SK-N-SH (cell line): ENCODE data around the gene MCF2L2. TPM values are rescaled to one million over a fixed set of nuclear protein-coding genes. Genes with fewer than 3 reads are reported as not detected.
A peak's percentile ranks its signal among the peaks of the same experiment; 100 is the strongest.

Experiments
- CTCF ChIA-PET: fragments of 300-600, 350-600 bp; formaldehyde crosslinking; extraction: SDS; loops from one replicate; lab custom pipeline; 2021; lab: Yijun Ruan, JAX
- POLR2A ChIA-PET: fragments of 350-600 bp; sonication (Branson Sonifier 250); formaldehyde crosslinking; extraction: SDS; loops from one replicate; lab custom pipeline; 2020; ENCODE audit warnings: antibody characterized with exemption, inconsistent platforms; lab: Yijun Ruan, JAX
- DNase-seq: peaks from one replicate; pipeline ENCODE4 v3.0.0; 2012
- H2AFZ ChIP-seq: fragments of 200-600 bp; sonication (generic); 2 replicates; pipeline ENCODE4 v1.8.1; 2016; ENCODE audit warnings: antibody characterized with exemption, mild to moderate bottlenecking, low read depth
- H3F3A ChIP-seq: fragments of 200-600 bp; sonication (generic); replicated peaks from 2 replicates; pipeline ENCODE3; 2016; ENCODE audit warnings: antibody characterized with exemption, mild to moderate bottlenecking; ENCODE audit not compliant: insufficient read depth
- H3K27ac ChIP-seq, 2 experiments: fragments of 200-500 bp in 1 of 2; fragments of 200-600 bp in 1 of 2; sonication (Bioruptor generic) in 1 of 2; sonication (generic), shearing (Covaris generic) in 1 of 2; 2 replicates each; pipeline versions ENCODE4 v1.5.1 to v1.6.1; 2014 to 2016; ENCODE audit warnings: low read depth in 2 of 2, inconsistent platforms in 1 of 2, low read length in 1 of 2, mild to moderate bottlenecking in 1 of 2, mixed read lengths in 1 of 2
- H3K27me3 ChIP-seq: fragments of 200-600 bp; sonication (generic), shearing (Covaris generic); 2 replicates; pipeline ENCODE4 v1.6.1; 2016; ENCODE audit warnings: mixed run types; ENCODE audit not compliant: insufficient read depth
- H3K36me3 ChIP-seq, 2 experiments: fragments of 200-500 bp in 1 of 2; fragments of 200-600 bp in 1 of 2; sonication (Bioruptor generic) in 1 of 2; sonication (generic) in 1 of 2; replicated peaks in 1 of 2; 2 replicates each; pipeline versions ENCODE3 to v1.5.1; 2014 to 2016; ENCODE audit warnings: low read length in 1 of 2, mild to moderate bottlenecking in 1 of 2; ENCODE audit not compliant: insufficient read depth in 2 of 2, control insufficient read depth in 1 of 2
- H3K4me1 ChIP-seq, 2 experiments: fragments of 200-500 bp in 1 of 2; fragments of 200-600 bp in 1 of 2; sonication (Bioruptor generic) in 1 of 2; sonication (generic), shearing (Covaris generic) in 1 of 2; 2 replicates each; pipeline versions ENCODE4 v1.5.1 to v1.6.1; 2014 to 2016; ENCODE audit warnings: low read depth in 1 of 2, low read length in 1 of 2, mixed run types in 1 of 2; ENCODE audit not compliant: insufficient read depth in 2 of 2, control insufficient read depth in 1 of 2
- H3K4me2 ChIP-seq: fragments of 200-600 bp; sonication (generic), shearing (Covaris generic); 2 replicates; pipeline ENCODE4 v1.6.1; 2017; ENCODE audit warnings: mixed run types
- H3K4me3 ChIP-seq, 2 experiments: fragments of 200-500 bp in 1 of 2; fragments of 200-600 bp in 1 of 2; sonication (Bioruptor generic) in 1 of 2; sonication (generic), shearing (Covaris generic) in 1 of 2; 2 replicates each; pipeline versions ENCODE4 v1.5.1 to v1.8.1; 2014 to 2016; ENCODE audit warnings: low read depth in 2 of 2, inconsistent platforms in 1 of 2, low read length in 1 of 2, mild to moderate bottlenecking in 1 of 2, mixed read lengths in 1 of 2, moderate library complexity in 1 of 2
- H3K79me2 ChIP-seq: fragments of 200-600 bp; sonication (generic); 2 replicates; pipeline ENCODE4 v1.8.1; 2017; ENCODE audit warnings: mild to moderate bottlenecking; ENCODE audit not compliant: insufficient read depth
- H3K9ac ChIP-seq: fragments of 200-600 bp; sonication (generic); 2 replicates; pipeline ENCODE4 v1.6.1; 2017; ENCODE audit warnings: mixed run types
- H3K9me2 ChIP-seq: fragments of 200-600 bp; sonication (generic); 2 replicates; pipeline ENCODE4 v1.6.1; 2017; ENCODE audit warnings: mixed run types
- H3K9me3 ChIP-seq: fragments of 200-600 bp; sonication (generic); 2 replicates; pipeline ENCODE4 v1.6.1; 2017; ENCODE audit warnings: mixed run types, mild to moderate bottlenecking, moderate library complexity
- H4K20me1 ChIP-seq: fragments of 200-600 bp; sonication (generic); 2 replicates; pipeline ENCODE4 v1.6.1; 2017; ENCODE audit warnings: mild to moderate bottlenecking, mixed run types; ENCODE audit not compliant: insufficient read depth
- CHD2 ChIP-seq: fragments of 150-350 bp; IDR thresholded peaks from 2 replicates; pipeline ENCODE4 v1.6.1; 2018; ENCODE audit warnings: low read length; ENCODE audit not compliant: partially characterized antibody
- FOSL2 ChIP-seq: IDR thresholded peaks from 2 replicates; pipeline ENCODE4 v1.4.0; 2012; ENCODE audit warnings: low read depth, mild to moderate bottlenecking, moderate library complexity, borderline replicate concordance
- GATA2 ChIP-seq: sonication (generic); formaldehyde crosslinking; IDR thresholded peaks from 2 replicates; pipeline ENCODE4 v1.5.0; 2020; ENCODE audit warnings: mild to moderate bottlenecking, missing genetic modification reagents
- IRF3 ChIP-seq: fragments of 150-350 bp; IDR thresholded peaks from 2 replicates; pipeline ENCODE4 v1.6.1; 2016; ENCODE audit warnings: mild to moderate bottlenecking, low read depth, low read length
- MEF2A ChIP-seq: IDR thresholded peaks from 2 replicates; pipeline ENCODE4 v1.4.0; 2012; ENCODE audit warnings: low read depth, borderline replicate concordance
- NFIC ChIP-seq: IDR thresholded peaks from 2 replicates; pipeline ENCODE4 v1.4.0; 2012; ENCODE audit warnings: borderline replicate concordance
- NRF1 ChIP-seq: IDR thresholded peaks from 2 replicates; pipeline ENCODE4 v1.6.1; 2012; ENCODE audit warnings: low read depth, mild to moderate bottlenecking, low read length
- RXRA ChIP-seq: IDR thresholded peaks from 2 replicates; pipeline ENCODE4 v1.4.0; 2012; ENCODE audit warnings: low read depth, mild to moderate bottlenecking, borderline replicate concordance
- SIN3A ChIP-seq: IDR thresholded peaks from 2 replicates; pipeline ENCODE4 v1.6.1; 2012; ENCODE audit warnings: low read depth, mild to moderate bottlenecking, low read length, moderate library complexity, borderline replicate concordance
- TAF1 ChIP-seq: IDR thresholded peaks from 2 replicates; pipeline ENCODE4 v1.6.1; 2012; ENCODE audit warnings: low read depth, mild to moderate bottlenecking, low read length, moderate library complexity, borderline replicate concordance
- WGBS: methylation state at CpG from one replicate; pipeline ENCODE4 v1.1.6; 2017; ENCODE audit warnings: low lambda C conversion rate; 5-methylcytosine and 5-hydroxymethylcytosine counted together
- polyA plus RNA-seq, 3 experiments: library from polyadenylated mRNA; depleted of rRNA; stranded (reverse); fragments of >200 nt; gene quantifications; 2 replicates each; pipeline ENCODE4 v1.2.3, GENCODE V29; 2012
- TF ChIP-seq, protein P1 (sequence below): IDR thresholded peaks from 2 replicates; pipeline ENCODE4 v1.4.0; 2012; ENCODE audit warnings: low read depth

The MCF2L2 gene
- polyA plus RNA-seq, 1 of the 3 experiments (the other 2 are of a cell fraction) = 0.56 TPM

DNA sequence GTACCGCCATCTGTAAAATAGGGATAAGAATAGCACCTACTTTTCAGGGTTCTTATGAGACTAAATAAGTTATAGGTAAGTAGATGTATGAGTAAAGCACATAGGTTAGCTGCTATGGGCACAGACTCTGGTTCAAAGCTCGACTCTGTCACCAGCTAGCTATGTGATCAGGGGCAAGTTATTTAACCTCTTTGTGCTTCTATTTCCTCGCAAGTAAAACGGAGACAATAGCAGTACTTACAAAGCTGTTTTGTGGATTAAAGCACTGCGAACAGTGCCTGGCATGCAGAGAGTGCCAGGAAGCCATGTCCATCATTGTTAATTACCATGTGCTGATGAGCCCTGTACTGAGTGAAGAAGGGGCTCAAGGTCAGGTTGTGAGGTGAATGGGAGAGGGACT is 267.8 kb downstream of the MCF2L2 start:
- WGBS = 94% methylated on average over 5 of the region's 5 CpGs
- Histone ChIP-seq H3K9me2 (no peaks in the 10 kb centered on the region), H3F3A (no peaks in the 10 kb centered on the region), H3K79me2 (no peaks in the 10 kb centered on the region), H4K20me1 (no peaks in the 10 kb centered on the region), H3K4me1 (peaks cover 0 to 3% of the 10 kb centered on the region in 2 experiments; a peak in 1 of 4 replicates), H3K4me2 (no peak overlapping the region), H3K27me3 (no peaks in the 10 kb centered on the region), H3K36me3 (no peaks in the 10 kb centered on the region), H3K4me3 (no peak overlapping the region), H3K9ac (no peak overlapping the region), H3K27ac (no peak overlapping the region), H2AFZ (no peak overlapping the region), H3K9me3 (no peaks in the 10 kb centered on the region)
- ChIA-PET CTCF (no interaction called here), POLR2A (no interaction called here)
- TF ChIP-seq, protein P1, sequence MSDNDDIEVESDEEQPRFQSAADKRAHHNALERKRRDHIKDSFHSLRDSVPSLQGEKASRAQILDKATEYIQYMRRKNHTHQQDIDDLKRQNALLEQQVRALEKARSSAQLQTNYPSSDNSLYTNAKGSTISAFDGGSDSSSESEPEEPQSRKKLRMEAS = no peak
- TF ChIP-seq MEF2A = no peak
- TF ChIP-seq GATA2 (CRISPR knock-in tag) = no peak
- DNase-seq = no peak

DNA sequence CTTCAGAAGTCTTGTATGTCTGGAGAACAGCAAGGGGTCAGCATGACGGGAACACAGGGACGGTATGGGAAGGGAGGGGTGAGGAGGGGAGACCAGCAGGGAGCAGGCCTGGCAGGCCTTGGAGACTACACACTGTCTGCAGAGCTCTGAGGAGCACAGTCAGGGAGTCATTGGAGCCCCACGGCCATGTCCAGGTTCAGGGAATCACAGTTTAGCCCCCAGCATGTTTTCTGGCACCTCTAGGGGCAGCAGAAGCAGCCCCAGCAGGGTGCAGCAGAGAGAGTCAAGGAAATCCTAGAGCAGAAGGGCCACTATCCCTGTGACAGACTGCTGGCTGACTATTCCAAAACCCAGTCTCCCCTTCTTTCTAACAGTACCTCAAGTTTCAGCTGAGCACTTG is 269.1 kb downstream of the MCF2L2 start:
- no peak overlapping the region for H2AFZ ChIP-seq
- no peaks in the 10 kb centered on the region for H4K20me1 ChIP-seq
- no peaks in the 10 kb centered on the region for H3K9me3 ChIP-seq
- CTCF ChIA-PET = no interaction called here
- no peak overlapping the region for H3K4me2 ChIP-seq
- POLR2A ChIA-PET = no interaction called here
- H3F3A ChIP-seq = no peaks in the 10 kb centered on the region
- no peaks in the 10 kb centered on the region for H3K9me2 ChIP-seq
- H3K9ac ChIP-seq = no peak overlapping the region
- 72% methylated on average over 3 of the region's 3 CpGs for WGBS
- H3K27ac ChIP-seq = no peak overlapping the region
- TF ChIP-seq RXRA (no peak), NFIC (no peak), CHD2 (no peak), SIN3A (no peak), NRF1 (no peak), TAF1 (no peak), IRF3 (no peak)
- H3K4me1 ChIP-seq = peaks cover 0 to 3% of the 10 kb centered on the region in 2 experiments; a peak in 1 of 4 replicates
- H3K27me3 ChIP-seq = no peaks in the 10 kb centered on the region
- H3K36me3 ChIP-seq = no peaks in the 10 kb centered on the region
- no peak overlapping the region for H3K4me3 ChIP-seq
- no peaks in the 10 kb centered on the region for H3K79me2 ChIP-seq
- no peak for DNase-seq

DNA sequence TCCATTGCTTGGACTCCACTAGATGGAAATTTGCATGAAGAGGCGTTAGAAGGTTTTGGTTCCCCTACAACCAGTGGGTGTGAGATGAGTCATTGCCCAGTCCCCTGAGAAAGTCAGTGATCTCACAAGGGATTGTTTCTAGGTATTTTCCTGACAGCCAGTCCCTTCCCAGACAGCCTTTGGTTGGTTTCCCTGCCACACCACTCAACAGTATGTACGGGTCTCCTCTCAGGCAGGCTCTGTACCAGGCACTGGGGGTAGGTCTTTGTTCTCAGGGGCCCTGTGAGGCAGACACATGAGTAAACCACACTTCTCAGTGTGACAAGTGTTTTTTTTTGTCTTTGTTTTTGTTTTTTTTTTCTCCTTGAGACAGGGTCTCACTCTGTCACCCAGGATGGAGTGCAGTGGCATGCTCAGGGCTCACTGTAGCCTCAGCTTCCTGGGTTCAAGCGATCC is 269.8 kb downstream of the MCF2L2 start:
- no peak overlapping the region for H3K27ac ChIP-seq
- H3K4me1 ChIP-seq = peaks cover 0 to 3% of the 10 kb centered on the region in 2 experiments; a peak in 1 of 4 replicates
- H2AFZ ChIP-seq = no peak overlapping the region
- no peak overlapping the region for H3K9ac ChIP-seq
- no peaks in the 10 kb centered on the region for H3K9me3 ChIP-seq
- 74% methylated on average over 3 of the region's 3 CpGs for WGBS
- H3K4me2 ChIP-seq = no peak overlapping the region
- no peaks in the 10 kb centered on the region for H3F3A ChIP-seq
- ChIA-PET CTCF (interaction anchor here (1.5 kb wide), 1 partner anchor 26 kb away, joined by 4 read pairs; no protein-coding TSS in a partner anchor), POLR2A (no interaction called here)
- DNase-seq = no peak
- H4K20me1 ChIP-seq = no peaks in the 10 kb centered on the region
- H3K79me2 ChIP-seq = no peaks in the 10 kb centered on the region
- no peaks in the 10 kb centered on the region for H3K27me3 ChIP-seq
- no peaks in the 10 kb centered on the region for H3K9me2 ChIP-seq
- no peak overlapping the region for H3K4me3 ChIP-seq
- H3K36me3 ChIP-seq = no peaks in the 10 kb centered on the region
- TF ChIP-seq FOSL2 (peak; percentile 31; the same call in 1 of the 2 replicates), NFIC (no peak)
